PC-3 (cell line): Measurements from ENCODE around the gene GOLGA6C. TPM values are rescaled to one million over a fixed set of nuclear protein-coding genes. Genes with fewer than 3 reads are reported as not detected.
"Not testable (repeated sequence)": the region's sequence is repeated elsewhere in the genome, so short reads cannot be mapped to it uniquely, and the experiment has no call there.

Experiments used
- ATAC-seq: fragments of 200-7000 bp; cut with Tn5 transposase; 2 replicates; pipeline ENCODE4 v1.9.1; 2020; ENCODE audit warnings: mild to moderate bottlenecking, moderate library complexity
- BruUV-seq: library from RNA; stranded (reverse); fragments of 400-500 nt; replicated peaks from 2 replicates; lab custom pipeline; 2021; lab: Mats Ljungman, UMichigan
- CTCF ChIA-PET: fragments of 300-600 bp; sonication (Branson Sonifier 250); formaldehyde crosslinking; loops from one replicate; lab custom pipeline; 2022; ENCODE audit warnings: antibody characterized with exemption; lab: Charles Lee
- POLR2A ChIA-PET: fragments of 300-600 bp; sonication (Branson Sonifier 250); formaldehyde crosslinking; loops from one replicate; lab custom pipeline; 2022; ENCODE audit warnings: antibody characterized with exemption; ENCODE audit not compliant: unreplicated experiment; lab: Charles Lee
- DNase-seq: peaks from one replicate; pipeline ENCODE4 v3.0.0-alpha.2; 2015
- H2AFZ ChIP-seq: fragments of 300-600 bp; sonication (generic); 2 replicates; pipeline ENCODE4 v1.6.0; 2016; ENCODE audit warnings: antibody characterized with exemption, low read length
- H3F3A ChIP-seq: fragments of 300-600 bp; sonication (generic); one replicate; pipeline ENCODE4 v1.6.0; 2017; ENCODE audit warnings: antibody characterized with exemption, low read length, control low read depth, mild to moderate bottlenecking; ENCODE audit not compliant: unreplicated experiment
- H3K27ac ChIP-seq: fragments of 300-600 bp; sonication (generic); 2 replicates; pipeline ENCODE4 v1.5.1; 2016; ENCODE audit warnings: mild to moderate bottlenecking, low read length
- H3K27me3 ChIP-seq: fragments of 300-600 bp; sonication (generic); 2 replicates; pipeline ENCODE4 v1.6.1; 2016; ENCODE audit warnings: low read length, mixed read lengths
- H3K36me3 ChIP-seq: fragments of 300-600 bp; sonication (generic); 2 replicates; pipeline ENCODE4 v1.6.1; 2016; ENCODE audit warnings: low read depth, mixed run types, low read length, mixed read lengths
- H3K4me1 ChIP-seq: fragments of 300-600 bp; sonication (generic); 2 replicates; pipeline ENCODE4 v1.5.1; 2016; ENCODE audit warnings: low read length; ENCODE audit not compliant: insufficient read depth
- H3K4me2 ChIP-seq: fragments of 300-600 bp; sonication (generic); 2 replicates; pipeline ENCODE4 v1.6.0; 2016; ENCODE audit warnings: low read length
- H3K4me3 ChIP-seq: fragments of 300-600 bp; sonication (generic); 2 replicates; pipeline ENCODE4 v1.5.1; 2016; ENCODE audit warnings: mild to moderate bottlenecking, low read length, mixed read lengths
- H3K79me2 ChIP-seq: fragments of 300-600 bp; sonication (generic); 2 replicates; pipeline ENCODE4 v1.6.1; 2017; ENCODE audit warnings: low read length, mixed read lengths
- H3K9ac ChIP-seq: fragments of 300-600 bp; sonication (generic); 2 replicates; pipeline ENCODE4 v1.6.0; 2016; ENCODE audit warnings: mild to moderate bottlenecking, low read length
- H3K9me2 ChIP-seq: fragments of 300-600 bp; sonication (generic); replicated peaks from 2 replicates; pipeline ENCODE4 v1.6.1; 2016; ENCODE audit warnings: mixed run types, low read length, mixed read lengths
- H3K9me3 ChIP-seq: fragments of 300-600 bp; sonication (generic); 2 replicates; pipeline ENCODE4 v1.6.1; 2016; ENCODE audit warnings: low read length, mixed read lengths
- H4K20me1 ChIP-seq: fragments of 300-600 bp; sonication (generic); 2 replicates; pipeline ENCODE4 v1.6.1; 2016; ENCODE audit warnings: low read length, mixed read lengths
- CTCF ChIP-seq: fragments of 300-600 bp; sonication (generic); conservative IDR thresholded peaks from 2 replicates; pipeline ENCODE4 v1.5.1; 2017; ENCODE audit warnings: antibody characterized with exemption, low read depth, mild to moderate bottlenecking, low read length
- EZH2 ChIP-seq: fragments of 300-600 bp; sonication (generic); IDR thresholded peaks from one replicate; pipeline ENCODE4 v1.6.1; 2017; ENCODE audit warnings: antibody characterized with exemption, mild to moderate bottlenecking, low read length; ENCODE audit not compliant: unreplicated experiment
- EZH2phosphoT487 ChIP-seq: fragments of 300-600 bp; sonication (generic); IDR thresholded peaks from 2 replicates; pipeline ENCODE4 v1.6.1; 2018; ENCODE audit warnings: mild to moderate bottlenecking, antibody characterized with exemption, low read length, borderline replicate concordance
- intact Hi-C: fragments of 100-400 bp; cut with micrococcal nuclease; formaldehyde crosslinking; loops from 2 replicates; pipeline ENCODE4 v1.9.0; 2023
- total RNA-seq: library from RNA; depleted of rRNA; stranded (reverse); fragments of >200 nt; gene quantifications from 2 replicates; pipeline ENCODE4 v1.2.3, GENCODE V29; 2014

GOLGA6C gene
- total RNA-seq, 1 experiment from 2014 or later, result not detected

DNA sequence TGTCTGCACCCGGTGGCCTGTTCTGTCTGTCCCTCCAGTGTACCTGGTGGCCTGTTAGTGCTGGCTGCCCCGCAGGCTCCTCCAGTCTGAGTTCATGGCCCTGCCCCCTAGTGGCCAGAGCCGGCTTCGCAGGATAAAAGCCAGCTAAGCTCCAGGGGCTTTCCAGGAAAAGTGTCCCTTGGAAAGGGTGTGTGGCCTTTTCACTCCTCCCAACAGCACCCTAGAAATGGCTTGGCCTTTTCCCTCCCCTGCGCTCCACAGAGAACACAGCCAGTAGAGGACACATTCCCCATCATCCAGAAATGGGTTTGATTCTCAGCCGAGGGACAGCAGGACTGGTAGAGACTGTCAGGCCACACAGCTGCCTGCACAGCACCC lies 41.2 kb downstream of the GOLGA6C start:
- 0 out of 2 replicates have a peak overlapping the region, but pooled peaks have one; percentile 34 for H3K4me2 ChIP-seq
- DNase-seq, H3K36me3 ChIP-seq, H4K20me1 ChIP-seq, H3K27me3 ChIP-seq, H3F3A ChIP-seq, H3K79me2 ChIP-seq, H3K9me2 ChIP-seq, CTCF ChIA-PET, H3K4me3 ChIP-seq, H3K4me1 ChIP-seq, intact Hi-C loops, H2AFZ ChIP-seq, H3K9me3 ChIP-seq, POLR2A ChIA-PET, H3K9ac ChIP-seq, H3K27ac ChIP-seq, BruUV-seq: not testable (repeated sequence)
- peak; percentile 95 for ATAC-seq
- TF ChIP-seq CTCF, result peak; percentile 40

DNA sequence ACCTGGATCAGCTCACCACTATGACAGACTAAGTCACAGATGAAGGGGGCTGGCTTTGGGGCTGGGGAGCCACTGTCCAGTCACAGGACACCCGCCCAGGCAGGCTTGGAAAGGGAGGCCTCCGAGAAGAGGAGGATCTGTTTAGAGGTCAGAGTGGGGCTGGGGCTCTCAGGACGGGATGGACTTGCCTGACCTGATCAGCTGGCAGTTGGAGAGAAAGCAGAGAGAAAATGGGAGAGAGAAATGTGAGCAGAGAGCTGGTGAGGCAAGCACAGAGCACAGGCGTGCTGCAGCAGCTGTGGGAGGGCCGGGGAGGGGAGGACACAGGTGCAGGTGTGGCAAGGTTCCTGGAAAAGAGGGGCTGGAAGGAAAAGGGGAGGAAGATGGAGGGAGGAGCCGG lies 41.9 kb downstream of the GOLGA6C start:
- H3F3A ChIP-seq, H3K27ac ChIP-seq, H2AFZ ChIP-seq, ATAC-seq, CTCF ChIA-PET, H4K20me1 ChIP-seq, H3K9ac ChIP-seq, H3K9me2 ChIP-seq, DNase-seq, H3K27me3 ChIP-seq, H3K4me3 ChIP-seq, H3K79me2 ChIP-seq, H3K4me1 ChIP-seq, H3K36me3 ChIP-seq, intact Hi-C loops, H3K4me2 ChIP-seq, POLR2A ChIA-PET, H3K9me3 ChIP-seq, BruUV-seq: not testable (repeated sequence)

- POLR2A ChIA-PET, result no interaction called here
- no peaks in the 10 kb centered on the region for H3K4me1 ChIP-seq
- DNase-seq, result no peak
- ATAC-seq, result no peak
- intact Hi-C loops, result no loop called here
- no peak overlapping the region for H3K27ac ChIP-seq
- H3K4me3 ChIP-seq, result no peak overlapping the region
- BruUV-seq, result no TSS peak
- H3K9ac ChIP-seq, result no peak overlapping the region
- no peak overlapping the region for H2AFZ ChIP-seq
- no peaks in the 10 kb centered on the region for H3F3A ChIP-seq
- H3K9me2 ChIP-seq, result no peaks in the 10 kb centered on the region
- no peak overlapping the region for H3K4me2 ChIP-seq
- H3K27me3 ChIP-seq, result peaks cover 7% of the 10 kb centered on the region; the same call in 1 of the 2 replicates
- no peaks in the 10 kb centered on the region for H3K79me2 ChIP-seq
- CTCF ChIA-PET, result interaction anchor here (0.7 kb wide), 1 partner anchor 34 kb away, joined by 3 read pairs; no protein-coding TSS in a partner anchor
- TF ChIP-seq EZH2phosphoT487, result no peak
- no peak for TF ChIP-seq CTCF
- TF ChIP-seq EZH2, result no peak
- no peaks in the 10 kb centered on the region for H3K9me3 ChIP-seq
- H3K36me3 ChIP-seq, result no peaks in the 10 kb centered on the region
- no peaks in the 10 kb centered on the region for H4K20me1 ChIP-seq
These were observed 44.2 kb downstream of the GOLGA6C start for GRCh38 chr15:75302318-75302717.

DNA sequence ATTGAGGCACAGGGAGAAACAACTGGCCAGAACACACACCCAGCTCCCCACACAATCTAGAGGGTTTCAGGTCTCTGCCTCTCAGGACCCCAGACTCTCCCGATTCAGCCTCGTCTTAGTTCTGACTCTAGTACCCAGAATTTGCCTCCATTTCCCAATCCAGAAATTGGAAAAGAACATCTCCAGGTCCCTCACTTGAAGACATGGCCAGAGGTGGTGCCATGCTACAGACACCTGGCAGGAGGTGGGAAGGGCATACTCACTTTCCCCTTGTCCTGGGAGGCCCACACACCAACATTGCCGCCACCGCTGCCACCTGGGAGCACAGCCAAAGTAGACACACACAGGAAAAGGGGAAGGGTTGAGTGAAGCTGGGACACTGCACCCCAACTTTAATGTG lies 44.6 kb downstream of the GOLGA6C start:
- H2AFZ ChIP-seq, H3K36me3 ChIP-seq: not testable (repeated sequence)

More for the DNA sequence above, 44.6 kb downstream of the GOLGA6C start:
- ATAC-seq, CTCF ChIA-PET, H3K27ac ChIP-seq, POLR2A ChIA-PET, H3K9me2 ChIP-seq, H3K4me3 ChIP-seq, H3F3A ChIP-seq, H3K9me3 ChIP-seq, BruUV-seq, H3K4me1 ChIP-seq, H4K20me1 ChIP-seq, intact Hi-C loops, DNase-seq, H3K79me2 ChIP-seq, H3K9ac ChIP-seq, H3K4me2 ChIP-seq, H3K27me3 ChIP-seq: not testable (repeated sequence)
